IMR-90 (cell line): ENCODE data around the gene GBA2.

Experiments used
- CEBPB ChIP-seq: IDR thresholded peaks from 2 replicates; pipeline ENCODE4 v1.6.1; 2012; ENCODE audit warnings: low read depth, low read length, improper control_type of control experiment
- CHD1 ChIP-seq: IDR thresholded peaks from 2 replicates; pipeline ENCODE4 v1.6.1; 2012; ENCODE audit warnings: low read depth, low read length, improper control_type of control experiment
- CTCF ChIP-seq: conservative IDR thresholded peaks from 2 replicates; pipeline ENCODE4 v1.5.1; 2012; ENCODE audit warnings: mild to moderate bottlenecking, low read depth, low read length, improper control_type of control experiment
- ELK1 ChIP-seq: fragments of 150-350 bp; IDR thresholded peaks from 2 replicates; pipeline ENCODE4 v1.6.1; 2016; ENCODE audit warnings: low read depth, mild to moderate bottlenecking, low read length, moderate library complexity, borderline replicate concordance
- MAFK ChIP-seq: IDR thresholded peaks from 2 replicates; pipeline ENCODE4 v1.6.1; 2012; ENCODE audit warnings: low read depth, low read length, improper control_type of control experiment
- MAZ ChIP-seq: IDR thresholded peaks from 2 replicates; pipeline ENCODE4 v1.6.1; 2012; ENCODE audit warnings: low read depth, mild to moderate bottlenecking, low read length, improper control_type of control experiment, moderate library complexity, borderline replicate concordance
- MXI1 ChIP-seq: IDR thresholded peaks from 2 replicates; pipeline ENCODE4 v1.6.1; 2012; ENCODE audit warnings: low read depth, mild to moderate bottlenecking, low read length, moderate library complexity, borderline replicate concordance
- NFE2L2 ChIP-seq: fragments of 150-350 bp; IDR thresholded peaks from 2 replicates; pipeline ENCODE4 v1.6.1; 2016; ENCODE audit warnings: low read depth, mild to moderate bottlenecking, low read length
- POLR2A ChIP-seq: IDR thresholded peaks from 2 replicates; pipeline ENCODE4 v1.6.1; 2012; ENCODE audit warnings: mild to moderate bottlenecking, low read depth, low read length
- RAD21 ChIP-seq: IDR thresholded peaks from 2 replicates; pipeline ENCODE4 v1.6.1; 2012; ENCODE audit warnings: low read length, improper control_type of control experiment
- RCOR1 ChIP-seq: IDR thresholded peaks from 2 replicates; pipeline ENCODE4 v1.6.1; 2012; ENCODE audit warnings: mild to moderate bottlenecking, low read length, improper control_type of control experiment; ENCODE audit not compliant: insufficient replicate concordance
- RFX5 ChIP-seq: IDR thresholded peaks from 2 replicates; pipeline ENCODE4 v1.8.0; 2012; ENCODE audit warnings: low read depth, mild to moderate bottlenecking, low read length, moderate library complexity
- SMC3 ChIP-seq: fragments of 150-350 bp; IDR thresholded peaks from 2 replicates; pipeline ENCODE4 v1.6.1; 2016; ENCODE audit warnings: low read depth, mild to moderate bottlenecking, antibody characterized with exemption, low read length, moderate library complexity
- USF2 ChIP-seq: fragments of 150-350 bp; IDR thresholded peaks from 2 replicates; pipeline ENCODE4 v1.6.1; 2017; ENCODE audit warnings: mild to moderate bottlenecking, antibody characterized with exemption, low read length, low read depth

- TF ChIP-seq CTCF (no peak), USF2 (no peak), POLR2A (no peak), SMC3 (no peak), MAFK (no peak), CHD1 (no peak), RFX5 (no peak), CEBPB (no peak), ELK1 (no peak), RAD21 (no peak), MXI1 (no peak), RCOR1 (no peak), NFE2L2 (no peak), MAZ (no peak)
These were observed 27.0 kb upstream of the GBA2 start for GRCh38 chr9:35776018-35776417.
